Stimulated activated naive CD8-positive, alpha-beta T cell treated with anti-CD3 and anti-CD28 coated beads, Interleukin-15, Interleukin-2, amounts not matched to agents 100 U/mL and 50 U/mL, for 24 hours (primary cell): Measurements from ENCODE around the gene KRT31.
A peak's percentile ranks its signal among the peaks of the same experiment; 100 is the strongest.
"Not testable (repeated sequence)": the region's sequence is repeated elsewhere in the genome, so short reads cannot be mapped to it uniquely, and the experiment has no call there.

Experiments
- ATAC-seq: fragments of 150-1000 bp; cut with Tn5 transposase; one replicate; pipeline ENCODE4 v1.10.0; 2021
- DNase-seq: peaks from one replicate; pipeline ENCODE4 v3.0.0; 2021

The KRT31 gene

GRCh38 chr17:41417576-41418015, 20.2 kb upstream of the KRT31 start:
- ATAC-seq, result no peak
- DNase-seq, result no peak

GRCh38 chr17:41417127-41417526, 19.7 kb upstream of the KRT31 start:
- DNase-seq, result no peak
- ATAC-seq, result no peak

- no peak for ATAC-seq
- DNase-seq, result no peak
These were observed 19.1 kb upstream of the KRT31 start for GRCh38 chr17:41416479-41416878.

GRCh38 chr17:41415833-41416335, 18.5 kb upstream of the KRT31 start:
- no peak for ATAC-seq
- DNase-seq, result no peak

- DNase-seq, result no peak
- no peak for ATAC-seq
These were observed 18.0 kb upstream of the KRT31 start for GRCh38 chr17:41415411-41415810.

- no peak for DNase-seq
- no peak for ATAC-seq
These were observed 16.6 kb upstream of the KRT31 start for GRCh38 chr17:41413982-41414381.

GRCh38 chr17:41413353-41413957, 16.0 kb upstream of the KRT31 start:
- no peak for ATAC-seq
- DNase-seq, result no peak

GRCh38 chr17:41411072-41411840, 13.8 kb upstream of the KRT31 start:
- no peak for DNase-seq
- no peak for ATAC-seq

GRCh38 chr17:41407226-41407625, 9.8 kb upstream of the KRT31 start:
- ATAC-seq (no peak), DNase-seq (no peak)

- DNase-seq (no peak), ATAC-seq (no peak)
These were observed 8.8 kb upstream of the KRT31 start for GRCh38 chr17:41406205-41406604.

- peak; percentile 56 for DNase-seq
- ATAC-seq, result peak; percentile 95
These were observed 6.7 kb upstream of the KRT31 start for GRCh38 chr17:41404024-41404671.

- peak; percentile 1 for ATAC-seq
These were observed 6.1 kb upstream of the KRT31 start for GRCh38 chr17:41403404-41404023.

GRCh38 chr17:41402161-41402560, 4.8 kb upstream of the KRT31 start:
- DNase-seq (no peak), ATAC-seq (no peak)

More at GRCh38 chr17:41403404-41404023, 6.1 kb upstream of the KRT31 start:
- DNase-seq, result no peak

- DNase-seq (no peak), ATAC-seq (no peak)
These were observed 1.1 kb downstream of the KRT31 start for GRCh38 chr17:41396340-41396739.

- no peak for DNase-seq
- no peak for ATAC-seq
These were observed 1.8 kb downstream of the KRT31 start for GRCh38 chr17:41395611-41396010.

- not testable (repeated sequence) for ATAC-seq, DNase-seq
These were observed 2.4 kb downstream of the KRT31 start for GRCh38 chr17:41395044-41395443.

GRCh38 chr17:41394254-41394996, 3.0 kb downstream of the KRT31 start:
- no peak for DNase-seq
- no peak for ATAC-seq

- ATAC-seq, result no peak
- no peak for DNase-seq
These were observed 3.6 kb downstream of the KRT31 start for GRCh38 chr17:41393826-41394225.

GRCh38 chr17:41393294-41393693, 4.1 kb downstream of the KRT31 start:
- ATAC-seq, result no peak

GRCh38 chr17:41392278-41392677, 5.1 kb downstream of the KRT31 start:
- DNase-seq, result no peak
- no peak for ATAC-seq

More at GRCh38 chr17:41393294-41393693, 4.1 kb downstream of the KRT31 start:
- DNase-seq, result no peak

- ATAC-seq (no peak), DNase-seq (no peak)
These were observed 5.9 kb downstream of the KRT31 start for GRCh38 chr17:41391535-41391934.

- ATAC-seq (no peak), DNase-seq (no peak)
These were observed 6.9 kb downstream of the KRT31 start for GRCh38 chr17:41390411-41390938.
